HCT116 (cell line): ENCODE measurements around the gene THSD4.

ENCODE experiments used
- YY1 ChIP-seq: IDR thresholded peaks from 2 replicates; pipeline ENCODE4 v1.6.1; 2011; ENCODE audit warnings: low read length, low read depth, moderate library complexity, mild to moderate bottlenecking; ENCODE audit not compliant: insufficient replicate concordance; ENCODE audit errors: extremely low read depth
- ZNF274 ChIP-seq: fragments of 200-500 bp; sonication (Bioruptor generic); IDR thresholded peaks from 2 replicates; pipeline ENCODE4 v1.6.1; 2014; ENCODE audit warnings: mild to moderate bottlenecking, low read depth, low read length, inconsistent platforms

GRCh38 chr15:71346464-71346863, 231.2 kb downstream of the THSD4 start:
- TF ChIP-seq YY1 (no peak), ZNF274 (no peak)
